GM21786 (cell line): ENCODE data around the gene PACS1.

Experiments used
- ATAC-seq: cut with Tn5 transposase; IDR thresholded peaks from one replicate; pipeline ENCODE4 v1.9.1; 2021; ENCODE audit not compliant: unreplicated experiment

The PACS1 gene

GRCh38 chr11:66178183-66178582 is 108.1 kb downstream of the PACS1 start:
- no peak for ATAC-seq

- no peak for ATAC-seq
Observed at GRCh38 chr11:66178871-66179270, 108.8 kb downstream of the PACS1 start.

DNA sequence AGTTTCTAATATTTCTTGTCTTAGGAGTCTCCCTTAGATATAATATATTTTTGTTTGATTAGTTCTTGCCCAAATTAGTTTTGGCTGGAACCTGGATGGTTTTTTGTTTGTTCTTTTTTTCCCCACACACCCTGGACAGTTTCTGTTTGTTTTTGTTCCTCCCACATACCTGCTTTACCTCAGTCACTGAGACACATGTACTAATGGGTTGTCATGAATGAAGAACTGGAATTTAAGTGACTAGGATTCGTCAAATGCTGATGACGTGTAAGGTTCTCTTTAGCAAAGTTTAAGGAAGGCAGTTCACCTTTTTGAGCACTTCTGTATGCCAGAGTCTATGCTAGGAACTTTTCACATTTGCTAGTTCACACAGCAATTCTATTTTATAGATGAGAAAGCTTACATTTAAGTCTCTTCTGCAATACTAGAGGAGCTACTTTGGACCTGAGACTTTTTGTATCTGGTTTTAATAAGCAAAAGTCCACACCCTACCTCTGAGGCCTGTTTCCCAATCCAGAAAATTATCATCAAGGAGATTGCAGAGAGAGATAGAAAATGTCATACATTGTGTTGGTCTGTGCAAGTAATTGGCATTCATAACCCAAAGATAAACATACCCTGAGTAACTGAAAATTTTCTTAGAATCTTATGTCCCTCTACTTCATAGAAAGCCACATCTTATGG is 111.7 kb downstream of the PACS1 start:
- no peak for ATAC-seq

GRCh38 chr11:66183494-66184048 is 113.5 kb downstream of the PACS1 start:
- ATAC-seq, result no peak

- no peak for ATAC-seq
Observed at GRCh38 chr11:66184728-66185127, 114.7 kb downstream of the PACS1 start.

GRCh38 chr11:66186470-66186869 is 116.4 kb downstream of the PACS1 start:
- no peak for ATAC-seq

GRCh38 chr11:66187453-66187852 is 117.4 kb downstream of the PACS1 start:
- no peak for ATAC-seq

DNA sequence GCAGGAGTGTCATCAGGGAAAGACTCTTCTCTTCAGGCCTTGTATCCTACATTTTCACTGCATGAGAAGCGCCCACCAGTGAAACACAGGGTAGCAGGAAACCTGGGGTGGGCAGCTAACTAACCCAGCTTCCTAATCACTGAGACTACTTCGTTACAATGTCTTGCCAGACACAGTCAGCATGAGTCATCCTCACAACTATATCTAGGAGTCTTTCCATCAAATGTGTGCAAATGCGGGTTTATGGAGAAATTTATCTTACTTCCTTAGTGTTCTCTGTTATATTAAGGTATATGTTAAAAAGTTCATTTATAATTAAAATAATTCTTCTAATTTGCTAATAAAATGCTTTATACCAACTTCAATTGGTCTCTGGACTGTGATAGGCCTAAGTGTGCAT is 118.5 kb downstream of the PACS1 start:
- ATAC-seq, result no peak

DNA sequence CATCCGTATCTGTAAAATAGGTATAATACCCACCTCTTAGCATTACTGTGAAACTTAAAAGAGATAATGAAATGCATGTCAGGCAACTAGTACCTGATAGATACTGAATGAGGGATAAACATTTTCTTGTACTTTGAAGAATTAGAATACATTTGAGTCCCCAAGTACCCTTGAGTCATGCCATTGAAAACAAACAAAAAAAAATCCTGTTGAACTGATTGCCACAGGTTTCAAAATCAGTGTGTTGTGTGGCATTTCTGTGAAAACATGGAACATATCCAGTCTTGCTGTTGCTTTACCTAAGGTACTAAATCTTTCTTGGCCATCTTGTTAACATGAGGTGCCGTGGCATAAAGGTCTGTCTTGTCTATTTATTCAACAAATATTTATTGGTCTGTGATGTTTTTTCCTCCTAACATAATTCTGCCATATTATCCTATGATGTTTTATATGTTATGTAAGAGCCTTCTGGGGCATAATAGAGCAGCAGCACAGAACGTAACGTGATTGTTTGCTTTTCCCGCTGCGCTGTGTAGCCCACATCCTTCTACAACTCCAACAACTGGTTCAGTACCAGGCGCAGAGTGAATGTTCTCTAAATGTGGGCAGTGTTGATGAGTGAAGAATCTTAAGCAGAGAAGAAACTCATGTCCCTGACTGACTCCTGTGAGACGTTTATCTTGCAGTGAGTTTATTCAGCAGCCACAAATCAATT is 119.1 kb downstream of the PACS1 start:
- ATAC-seq, result no peak

DNA sequence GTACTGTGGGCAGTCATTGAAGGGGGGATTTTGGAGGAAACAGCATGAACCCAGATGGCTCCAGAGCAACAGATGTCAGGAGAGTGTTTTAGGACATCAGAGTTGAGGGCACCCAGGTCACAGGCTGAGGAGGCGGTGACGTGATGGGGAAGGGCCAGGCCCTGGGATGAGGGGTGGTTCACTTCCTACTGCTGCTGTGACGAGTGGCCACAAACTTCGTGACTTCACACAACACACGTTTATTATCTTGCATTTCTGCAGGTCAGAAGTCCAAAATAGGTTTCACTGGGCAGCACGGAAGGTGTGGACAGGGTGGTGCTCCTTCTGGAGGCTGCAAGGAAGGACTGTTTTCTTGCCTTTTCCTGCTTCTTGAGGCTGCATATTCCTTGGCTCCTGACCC is 120.7 kb downstream of the PACS1 start:
- no peak for ATAC-seq

- no peak for ATAC-seq
Observed at GRCh38 chr11:66192181-66192863, 122.2 kb downstream of the PACS1 start.

- ATAC-seq, result no peak
Observed at GRCh38 chr11:66194391-66194790, 124.3 kb downstream of the PACS1 start.

GRCh38 chr11:66195867-66196266 is 125.8 kb downstream of the PACS1 start:
- no peak for ATAC-seq

DNA sequence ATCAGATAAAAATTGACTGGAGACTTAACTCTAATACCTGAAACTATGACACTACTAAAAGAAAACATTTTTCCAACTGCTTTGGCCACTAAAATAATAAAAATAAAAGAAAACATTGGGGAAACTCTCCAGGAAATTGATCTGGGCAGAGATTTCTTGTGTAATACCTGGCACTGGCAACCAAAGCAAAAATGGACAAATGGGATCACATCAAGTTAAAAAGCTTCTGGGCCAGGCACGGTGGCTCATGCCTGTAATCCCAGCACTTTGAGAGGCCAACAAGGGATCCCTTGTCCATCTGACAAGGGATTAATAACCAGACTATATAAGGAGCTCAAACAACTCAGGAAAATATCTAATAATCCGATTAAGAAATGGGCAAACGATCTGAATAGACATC is 133.8 kb downstream of the PACS1 start:
- no peak for ATAC-seq

GRCh38 chr11:66204412-66204811 is 134.3 kb downstream of the PACS1 start:
- ATAC-seq, result no peak

DNA sequence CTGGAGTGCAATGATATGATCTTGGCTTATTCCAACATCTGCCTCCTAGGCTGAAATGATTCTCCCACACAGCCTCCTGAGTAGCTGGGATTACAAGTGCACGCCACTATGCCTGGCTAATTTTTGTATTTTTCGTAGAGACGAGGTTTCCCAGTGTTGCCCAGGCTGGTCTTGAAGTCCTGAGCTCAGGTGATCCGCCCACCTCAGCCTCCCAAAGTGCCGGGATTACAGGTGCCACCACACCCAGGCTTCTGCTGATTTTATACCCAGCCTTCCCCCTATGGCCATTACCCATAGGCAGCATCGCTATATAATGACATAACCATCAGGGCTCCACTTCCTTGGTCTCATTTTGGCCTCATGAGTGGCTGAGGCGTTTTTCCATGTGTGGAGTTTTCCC is 137.7 kb downstream of the PACS1 start:
- no peak for ATAC-seq

- no peak for ATAC-seq
Observed at GRCh38 chr11:66211100-66211499, 141.0 kb downstream of the PACS1 start.

DNA sequence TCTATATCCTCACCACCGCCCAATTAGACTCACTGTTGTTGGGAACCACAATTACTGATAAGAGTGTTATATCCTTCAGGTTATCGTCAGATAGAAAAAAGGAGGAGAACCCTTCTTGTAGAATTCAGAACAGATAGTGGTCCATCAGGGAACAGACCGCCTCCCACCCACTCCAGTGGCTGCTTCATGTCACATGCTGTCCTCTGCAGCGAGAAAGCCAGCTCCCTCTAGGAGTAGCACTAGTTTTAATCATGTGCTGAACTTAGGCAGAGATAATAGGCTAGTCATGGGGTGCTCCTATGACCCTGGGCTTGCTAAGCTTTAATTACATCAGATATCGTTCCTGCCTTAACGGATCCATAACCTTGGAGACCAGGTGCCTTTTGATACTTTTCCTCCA is 146.8 kb downstream of the PACS1 start:
- ATAC-seq, result no peak

GRCh38 chr11:66218036-66218435 is 148.0 kb downstream of the PACS1 start:
- no peak for ATAC-seq

GRCh38 chr11:66218846-66219620 is 149.0 kb downstream of the PACS1 start:
- no peak for ATAC-seq
